SK-N-MC (cell line): Measurements from ENCODE around the gene SOBP.

Source experiments
- EZH2 ChIP-seq: fragments of 200-600 bp; sonication (generic); IDR thresholded peaks from one replicate; pipeline ENCODE4 v1.6.1; 2017; ENCODE audit warnings: antibody characterized with exemption
- POLR2AphosphoS5 ChIP-seq: IDR thresholded peaks from 2 replicates; pipeline ENCODE4 v1.6.1; 2012; ENCODE audit warnings: mild to moderate bottlenecking, low read depth, low read length, borderline replicate concordance

- TF ChIP-seq POLR2AphosphoS5 (no peak), EZH2 (no peak)
These were observed 176.4 kb downstream of the SOBP start for GRCh38 chr6:107666084-107666980.
